SU-DHL-6 (cell line): ENCODE measurements around the gene ANXA5.

Experiments used
- H2AFZ ChIP-seq: fragments of 200-600 bp; sonication (generic); 2 replicates; pipeline ENCODE4 v1.6.1; 2014; ENCODE audit warnings: low read depth, mild to moderate bottlenecking, moderate library complexity, mixed read lengths, antibody characterized with exemption, low read length; ENCODE audit not compliant: severe bottlenecking
- H3F3A ChIP-seq: fragments of 200-600 bp; shearing (Covaris generic); 2 replicates; pipeline ENCODE4 v1.6.0; 2016; ENCODE audit warnings: antibody characterized with exemption, mild to moderate bottlenecking; ENCODE audit not compliant: insufficient read depth
- H3K27ac ChIP-seq: fragments of 200-600 bp; sonication (generic); 2 replicates; pipeline ENCODE4 v1.5.1; 2016; ENCODE audit warnings: low read depth, mild to moderate bottlenecking, low read length, moderate library complexity, mixed read lengths
- H3K27me3 ChIP-seq: fragments of 200-600 bp; sonication (generic), shearing (Covaris generic); 2 replicates; pipeline ENCODE4 v1.6.0; 2014; ENCODE audit warnings: mild to moderate bottlenecking, low read length
- H3K36me3 ChIP-seq: fragments of 200-600 bp; sonication (generic); 2 replicates; pipeline ENCODE4 v1.6.1; 2014; ENCODE audit warnings: mild to moderate bottlenecking, low read length, mixed read lengths
- H3K4me2 ChIP-seq: fragments of 300-600, 200-600 bp; shearing (Covaris generic), sonication (generic); 2 replicates; pipeline ENCODE4 v1.6.0; 2014; ENCODE audit warnings: low read length, low read depth, mild to moderate bottlenecking; ENCODE audit not compliant: poor library complexity, severe bottlenecking
- H3K4me3 ChIP-seq: fragments of 200-600 bp; sonication (generic); 2 replicates; pipeline ENCODE4 v1.5.1; 2014; ENCODE audit warnings: antibody characterized with exemption, low read length, mild to moderate bottlenecking, mixed read lengths; ENCODE audit not compliant: insufficient read depth, poor library complexity, severe bottlenecking
- H3K79me2 ChIP-seq: fragments of 200-600 bp; sonication (generic); 2 replicates; pipeline ENCODE4 v1.6.1; 2014; ENCODE audit warnings: mild to moderate bottlenecking, low read length, moderate library complexity; ENCODE audit not compliant: insufficient read depth
- H3K9ac ChIP-seq: fragments of 200-600 bp; sonication (generic); 2 replicates; pipeline ENCODE4 v1.7.0; 2014; ENCODE audit warnings: mild to moderate bottlenecking, low read length
- H3K9me2 ChIP-seq: fragments of 200-600 bp; sonication (generic); replicated peaks from 2 replicates; pipeline ENCODE4 v1.6.1; 2014; ENCODE audit warnings: low read length; ENCODE audit not compliant: insufficient read depth
- H3K9me3 ChIP-seq: fragments of 200-600 bp; sonication (generic); 2 replicates; pipeline ENCODE4 v1.6.1; 2014; ENCODE audit warnings: low read length, mixed read lengths; ENCODE audit not compliant: insufficient read depth
- H4K20me1 ChIP-seq: fragments of 200-600 bp; sonication (generic); 2 replicates; pipeline ENCODE4 v1.6.1; 2014; ENCODE audit warnings: low read depth, mild to moderate bottlenecking, antibody characterized with exemption, low read length, moderate library complexity, mixed read lengths
- CTCF ChIP-seq: fragments of 200-600 bp; sonication (generic); IDR thresholded peaks from one replicate; pipeline ENCODE4 v1.5.1; 2017; ENCODE audit warnings: antibody characterized with exemption, mild to moderate bottlenecking, low read length, moderate library complexity; ENCODE audit not compliant: insufficient read depth, poor library complexity, severe bottlenecking
- EZH2phosphoT487 ChIP-seq: fragments of 200-600 bp; sonication (generic), shearing (Covaris generic); conservative IDR thresholded peaks from 2 replicates; pipeline ENCODE4 v1.6.1; 2018; ENCODE audit warnings: mild to moderate bottlenecking, antibody characterized with exemption, low read length, moderate library complexity, mixed read lengths

Gene ANXA5

DNA sequence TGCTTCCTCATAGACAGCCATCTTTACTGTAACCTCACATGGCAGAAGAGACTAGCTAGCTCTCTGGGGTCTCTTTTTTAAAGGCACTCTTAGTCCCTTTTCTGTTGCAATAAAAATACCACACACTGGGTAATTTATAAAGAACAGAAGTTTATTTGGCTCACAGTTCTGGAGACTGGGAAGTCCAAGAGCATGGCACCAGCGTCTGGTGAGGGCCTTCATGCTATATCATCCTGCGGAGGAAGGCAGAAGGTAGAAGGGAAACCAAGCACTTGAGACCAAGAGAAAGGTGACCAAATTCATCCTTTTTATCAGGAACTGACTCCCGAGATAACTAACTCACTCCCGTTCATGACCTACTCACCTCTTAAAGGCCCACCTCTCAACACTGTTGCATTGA is 5.4 kb upstream of the ANXA5 start:
- Histone ChIP-seq H2AFZ (no peak overlapping the region), H3K9me3 (no peaks in the 10 kb centered on the region), H3F3A (0 out of 2 replicates have a peak, but pooled peaks cover 3% of the 10 kb centered on the region), H3K9me2 (no peaks in the 10 kb centered on the region), H3K9ac (no peak overlapping the region), H3K79me2 (no peaks in the 10 kb centered on the region), H3K27ac (no peak overlapping the region), H3K36me3 (no peaks in the 10 kb centered on the region), H3K27me3 (no peaks in the 10 kb centered on the region), H3K4me3 (no peak overlapping the region), H3K4me2 (no peak overlapping the region), H4K20me1 (no peaks in the 10 kb centered on the region)
- no peak for TF ChIP-seq EZH2phosphoT487
- TF ChIP-seq CTCF, result no peak

DNA sequence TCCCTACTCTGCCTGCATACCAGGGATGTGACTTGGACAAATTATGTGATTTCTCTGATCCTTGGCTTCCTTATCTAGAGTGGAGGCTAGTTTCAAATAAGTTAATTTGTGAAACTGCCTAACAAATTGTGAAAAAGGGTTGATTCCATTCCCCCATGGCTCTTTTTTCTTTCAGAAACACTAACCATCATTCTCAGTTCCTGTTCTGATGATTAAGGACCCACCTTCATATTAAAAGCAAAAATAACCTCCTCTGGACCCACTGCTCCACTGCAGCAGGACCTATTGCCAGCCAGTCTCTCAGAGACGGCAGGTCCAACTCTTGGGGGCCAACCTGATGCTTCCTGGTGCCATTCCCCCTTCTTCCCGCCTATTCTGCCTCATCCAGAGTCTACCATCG is 4.5 kb upstream of the ANXA5 start:
- Histone ChIP-seq H3K79me2 (no peaks in the 10 kb centered on the region), H3K27ac (no peak overlapping the region), H3K27me3 (no peaks in the 10 kb centered on the region), H3K4me2 (no peak overlapping the region), H3K4me3 (no peak overlapping the region), H4K20me1 (no peaks in the 10 kb centered on the region), H3F3A (0 out of 2 replicates have a peak, but pooled peaks cover 3% of the 10 kb centered on the region), H3K36me3 (no peaks in the 10 kb centered on the region), H2AFZ (no peak overlapping the region), H3K9ac (no peak overlapping the region), H3K9me2 (no peaks in the 10 kb centered on the region), H3K9me3 (no peaks in the 10 kb centered on the region)
- TF ChIP-seq CTCF (no peak), EZH2phosphoT487 (no peak)

DNA sequence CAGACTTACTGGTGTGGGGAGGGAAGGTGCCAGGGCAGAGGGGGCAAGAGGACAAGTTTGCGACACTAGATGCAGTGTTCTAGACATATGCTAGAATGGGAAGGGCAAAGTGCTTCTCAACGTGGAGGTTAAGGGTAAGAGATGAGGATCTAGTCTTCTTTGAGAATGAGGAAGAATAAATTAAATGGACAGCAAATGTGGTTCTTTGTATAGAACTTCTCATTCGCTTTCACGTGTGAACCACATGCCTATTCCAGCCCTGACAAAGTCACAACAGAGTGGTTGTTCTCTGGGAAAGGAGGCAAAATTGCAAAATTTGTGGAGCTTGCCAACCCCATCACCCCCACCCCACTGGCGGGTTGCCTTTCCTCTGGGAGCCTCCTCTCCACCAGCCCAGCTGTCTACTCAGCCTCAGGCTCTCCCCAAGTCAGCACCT is 1.5 kb upstream of the ANXA5 start:
- H3K79me2 ChIP-seq, result no peaks in the 10 kb centered on the region
- no peak for TF ChIP-seq CTCF
- TF ChIP-seq EZH2phosphoT487, result no peak
- H4K20me1 ChIP-seq, result no peaks in the 10 kb centered on the region
- no peak overlapping the region for H3K4me3 ChIP-seq
- no peak overlapping the region for H2AFZ ChIP-seq
- H3K4me2 ChIP-seq, result no peak overlapping the region
- no peaks in the 10 kb centered on the region for H3K36me3 ChIP-seq
- H3K27ac ChIP-seq, result no peak overlapping the region
- H3K9ac ChIP-seq, result no peak overlapping the region
- H3K27me3 ChIP-seq, result no peaks in the 10 kb centered on the region
- H3F3A ChIP-seq, result 0 out of 2 replicates have a peak, but pooled peaks cover 3% of the 10 kb centered on the region
- H3K9me3 ChIP-seq, result no peaks in the 10 kb centered on the region
- H3K9me2 ChIP-seq, result no peaks in the 10 kb centered on the region
